ENCODE data around the gene ECE1.

DNA sequence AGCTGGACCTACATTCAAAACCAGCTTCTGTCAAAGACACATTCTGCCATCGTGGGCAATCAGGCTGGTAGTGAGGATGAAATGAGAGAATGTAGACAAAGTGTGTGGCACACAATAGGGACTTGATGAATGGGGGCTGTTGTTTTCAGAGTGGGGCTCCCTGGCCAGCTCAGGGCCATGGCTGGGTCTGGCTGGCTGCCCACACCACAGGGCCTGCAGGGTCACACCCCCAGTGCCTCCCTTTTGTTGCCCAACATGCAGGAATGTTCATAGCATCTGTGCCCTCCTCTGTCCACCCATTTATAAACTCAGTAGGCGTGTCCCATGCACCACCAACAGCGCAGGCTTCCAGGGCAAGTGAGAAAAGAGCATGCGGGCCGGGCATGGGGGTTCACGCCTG is 20.8 kb upstream of the ECE1 start:
- TF ChIP-seq, protein P1, sequence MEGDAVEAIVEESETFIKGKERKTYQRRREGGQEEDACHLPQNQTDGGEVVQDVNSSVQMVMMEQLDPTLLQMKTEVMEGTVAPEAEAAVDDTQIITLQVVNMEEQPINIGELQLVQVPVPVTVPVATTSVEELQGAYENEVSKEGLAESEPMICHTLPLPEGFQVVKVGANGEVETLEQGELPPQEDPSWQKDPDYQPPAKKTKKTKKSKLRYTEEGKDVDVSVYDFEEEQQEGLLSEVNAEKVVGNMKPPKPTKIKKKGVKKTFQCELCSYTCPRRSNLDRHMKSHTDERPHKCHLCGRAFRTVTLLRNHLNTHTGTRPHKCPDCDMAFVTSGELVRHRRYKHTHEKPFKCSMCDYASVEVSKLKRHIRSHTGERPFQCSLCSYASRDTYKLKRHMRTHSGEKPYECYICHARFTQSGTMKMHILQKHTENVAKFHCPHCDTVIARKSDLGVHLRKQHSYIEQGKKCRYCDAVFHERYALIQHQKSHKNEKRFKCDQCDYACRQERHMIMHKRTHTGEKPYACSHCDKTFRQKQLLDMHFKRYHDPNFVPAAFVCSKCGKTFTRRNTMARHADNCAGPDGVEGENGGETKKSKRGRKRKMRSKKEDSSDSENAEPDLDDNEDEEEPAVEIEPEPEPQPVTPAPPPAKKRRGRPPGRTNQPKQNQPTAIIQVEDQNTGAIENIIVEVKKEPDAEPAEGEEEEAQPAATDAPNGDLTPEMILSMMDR (IDR thresholded peaks at IDR 0.05), result no peak
- TF ChIP-seq POLR2A (IDR thresholded peaks at IDR 0.05), result no peak

Data from uterus (tissue), 2 donors.